Memory B cell (primary cell): ENCODE results near the gene TSPEAR.
A peak's percentile ranks its signal among the peaks of the same experiment; 100 is the strongest.
"Not testable (repeated sequence)": the region's sequence is repeated elsewhere in the genome, so short reads cannot be mapped to it uniquely, and the experiment has no call there.

Source experiments
- ATAC-seq: fragments of 150-1000 bp; cut with Tn5 transposase; 2 replicates; pipeline ENCODE4 v1.10.0; 2021; ENCODE audit warnings: low read depth, mild to moderate bottlenecking, moderate library complexity
- DNase-seq, 2 donors: peaks; one replicate each; pipeline ENCODE4 v3.0.0; 2022; ENCODE audit warnings: low spot score in 2 of 2
- H3K27ac Mint-ChIP-seq: one replicate; pipeline ENCODE4 v1.8.0; 2022; ENCODE audit warnings: mild to moderate bottlenecking, moderate library complexity, mixed read lengths
- H3K27me3 Mint-ChIP-seq: one replicate; pipeline ENCODE4 v1.8.0; 2022; ENCODE audit warnings: mixed read lengths
- H3K36me3 Mint-ChIP-seq: one replicate; pipeline ENCODE4 v1.8.0; 2022; ENCODE audit warnings: mild to moderate bottlenecking, mixed read lengths
- H3K4me1 Mint-ChIP-seq: one replicate; pipeline ENCODE4 v1.8.0; 2022; ENCODE audit warnings: mixed read lengths
- H3K4me3 Mint-ChIP-seq: one replicate; pipeline ENCODE4 v1.8.0; 2022; ENCODE audit warnings: mild to moderate bottlenecking, moderate library complexity, mixed read lengths
- H3K9me3 Mint-ChIP-seq: one replicate; pipeline ENCODE4 v1.8.0; 2022; ENCODE audit warnings: mixed read lengths

The TSPEAR gene

GRCh38 chr21:44564099-44564498, 147.3 kb downstream of the TSPEAR start:
- H3K4me3 Mint-ChIP-seq = no peak overlapping the region
- no peak for DNase-seq
- peaks cover 10% of the 10 kb centered on the region for H3K36me3 Mint-ChIP-seq

GRCh38 chr21:44558695-44559094, 152.7 kb downstream of the TSPEAR start, which contains the start of gene KRTAP10-3:
Gene KRTAP10-3 (minus strand): TSS chr21:44558795. CDS start chr21:44558715, 80 bp downstream.
- Mint-ChIP-seq H3K9me3 (peaks cover 22% of the 10 kb centered on the region), H3K27me3 (peaks cover 14% of the 10 kb centered on the region), H3K27ac (peak within 1 kb of the TSS; percentile 39), H3K36me3 (peaks cover 15% of the 10 kb centered on the region), H3K4me1 (peaks cover 11% of the 10 kb centered on the region), H3K4me3 (no peak within 1 kb of the TSS)
- DNase-seq (no peak), ATAC-seq (no peak)

More at GRCh38 chr21:44564099-44564498, 147.3 kb downstream of the TSPEAR start:
- ATAC-seq = no peak
- H3K9me3 Mint-ChIP-seq = peaks cover 22% of the 10 kb centered on the region
- H3K27me3 Mint-ChIP-seq = peaks cover 2% of the 10 kb centered on the region
- peaks cover 22% of the 10 kb centered on the region for H3K4me1 Mint-ChIP-seq
- peak overlapping the region; percentile 90 for H3K27ac Mint-ChIP-seq

GRCh38 chr21:44558329-44558675, 153.1 kb downstream of the TSPEAR start:
- DNase-seq, H3K4me3 Mint-ChIP-seq, ATAC-seq, H3K27ac Mint-ChIP-seq: not testable (repeated sequence)
- Mint-ChIP-seq H3K36me3 (peaks cover 15% of the 10 kb centered on the region), H3K9me3 (peaks cover 21% of the 10 kb centered on the region), H3K27me3 (peaks cover 14% of the 10 kb centered on the region), H3K4me1 (peaks cover 11% of the 10 kb centered on the region)

DNA sequence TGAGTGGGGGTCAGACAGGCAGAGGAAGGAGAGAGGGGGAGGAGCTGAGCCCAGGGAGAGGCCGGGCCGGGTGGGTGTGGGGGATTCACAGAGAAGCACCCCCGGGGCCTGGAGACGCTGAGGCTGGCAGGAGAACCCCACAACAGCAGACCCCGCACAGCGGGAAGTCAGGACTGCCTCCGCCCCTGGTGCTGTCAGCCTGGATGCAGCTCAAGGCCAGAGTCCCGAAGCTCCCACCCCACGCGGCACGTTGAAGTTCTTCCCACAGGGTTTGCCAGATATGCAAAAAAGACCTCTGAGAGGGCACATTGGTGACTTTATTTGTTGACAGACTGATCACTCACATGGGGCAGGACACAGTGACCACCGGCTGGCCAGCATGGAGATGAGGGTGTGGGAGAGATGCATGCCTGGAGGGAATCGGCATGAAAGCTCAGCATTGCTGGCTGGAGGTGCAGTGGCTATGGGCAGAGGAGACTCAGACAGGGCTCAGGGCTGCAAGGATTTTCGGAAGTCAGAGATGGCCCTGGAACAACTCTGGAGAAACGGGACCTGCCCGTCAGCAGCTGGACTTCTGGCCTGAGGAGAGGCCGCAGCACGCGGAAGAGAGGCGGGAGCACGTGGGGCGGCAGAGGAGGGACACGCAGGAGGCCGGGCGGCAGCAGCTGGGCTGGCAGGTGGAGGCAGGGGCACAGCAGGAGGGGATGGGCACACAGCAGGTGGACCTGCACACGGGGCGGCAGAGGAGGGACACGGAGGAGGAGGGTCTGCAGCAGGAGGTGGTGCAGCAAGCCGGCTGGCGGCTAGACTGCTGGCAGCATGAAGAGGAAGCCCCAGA, 153.7 kb downstream of the TSPEAR start:
- Mint-ChIP-seq H3K4me3 (no peak overlapping the region), H3K9me3 (peaks cover 17% of the 10 kb centered on the region), H3K27me3 (peaks cover 14% of the 10 kb centered on the region), H3K4me1 (peaks cover 11% of the 10 kb centered on the region), H3K36me3 (peaks cover 14% of the 10 kb centered on the region), H3K27ac (peak overlapping the region; percentile 39)
- no peak for ATAC-seq
- no peak for DNase-seq

GRCh38 chr21:44556879-44557278, 154.5 kb downstream of the TSPEAR start:
- H3K27ac Mint-ChIP-seq = no peak overlapping the region
- ATAC-seq = peak; percentile 88
- H3K27me3 Mint-ChIP-seq = peaks cover 14% of the 10 kb centered on the region
- H3K4me1 Mint-ChIP-seq = peaks cover 8% of the 10 kb centered on the region
- DNase-seq = peak in 1 of 2 donors; percentile 9
- peaks cover 11% of the 10 kb centered on the region for H3K9me3 Mint-ChIP-seq
- H3K36me3 Mint-ChIP-seq = peaks cover 10% of the 10 kb centered on the region
- no peak overlapping the region for H3K4me3 Mint-ChIP-seq

GRCh38 chr21:44555200-44555875, 156.0 kb downstream of the TSPEAR start:
- peaks cover 4% of the 10 kb centered on the region for H3K9me3 Mint-ChIP-seq
- no peak overlapping the region for H3K27ac Mint-ChIP-seq
- peaks cover 7% of the 10 kb centered on the region for H3K36me3 Mint-ChIP-seq
- H3K27me3 Mint-ChIP-seq = peaks cover 21% of the 10 kb centered on the region
- ATAC-seq (no peak), DNase-seq (no peak)
- no peak overlapping the region for H3K4me3 Mint-ChIP-seq
- peaks cover 8% of the 10 kb centered on the region for H3K4me1 Mint-ChIP-seq

GRCh38 chr21:44552681-44553080, 158.7 kb downstream of the TSPEAR start:
- H3K36me3 Mint-ChIP-seq = peaks cover 5% of the 10 kb centered on the region

GRCh38 chr21:44552136-44552535, 159.2 kb downstream of the TSPEAR start:
- peaks cover 6% of the 10 kb centered on the region for H3K9me3 Mint-ChIP-seq
- DNase-seq (no peak), ATAC-seq (no peak)
- H3K27ac Mint-ChIP-seq = no peak overlapping the region
- H3K36me3 Mint-ChIP-seq = peaks cover 8% of the 10 kb centered on the region
- H3K4me3 Mint-ChIP-seq = no peak overlapping the region
- peaks cover 26% of the 10 kb centered on the region for H3K27me3 Mint-ChIP-seq
- H3K4me1 Mint-ChIP-seq = peaks cover 9% of the 10 kb centered on the region

More at GRCh38 chr21:44552681-44553080, 158.7 kb downstream of the TSPEAR start:
- H3K4me1 Mint-ChIP-seq = peaks cover 7% of the 10 kb centered on the region
- H3K9me3 Mint-ChIP-seq = peaks cover 2% of the 10 kb centered on the region
- H3K4me3 Mint-ChIP-seq = no peak overlapping the region
- DNase-seq (no peak), ATAC-seq (no peak)
- H3K27ac Mint-ChIP-seq = no peak overlapping the region
- peaks cover 27% of the 10 kb centered on the region for H3K27me3 Mint-ChIP-seq

DNA sequence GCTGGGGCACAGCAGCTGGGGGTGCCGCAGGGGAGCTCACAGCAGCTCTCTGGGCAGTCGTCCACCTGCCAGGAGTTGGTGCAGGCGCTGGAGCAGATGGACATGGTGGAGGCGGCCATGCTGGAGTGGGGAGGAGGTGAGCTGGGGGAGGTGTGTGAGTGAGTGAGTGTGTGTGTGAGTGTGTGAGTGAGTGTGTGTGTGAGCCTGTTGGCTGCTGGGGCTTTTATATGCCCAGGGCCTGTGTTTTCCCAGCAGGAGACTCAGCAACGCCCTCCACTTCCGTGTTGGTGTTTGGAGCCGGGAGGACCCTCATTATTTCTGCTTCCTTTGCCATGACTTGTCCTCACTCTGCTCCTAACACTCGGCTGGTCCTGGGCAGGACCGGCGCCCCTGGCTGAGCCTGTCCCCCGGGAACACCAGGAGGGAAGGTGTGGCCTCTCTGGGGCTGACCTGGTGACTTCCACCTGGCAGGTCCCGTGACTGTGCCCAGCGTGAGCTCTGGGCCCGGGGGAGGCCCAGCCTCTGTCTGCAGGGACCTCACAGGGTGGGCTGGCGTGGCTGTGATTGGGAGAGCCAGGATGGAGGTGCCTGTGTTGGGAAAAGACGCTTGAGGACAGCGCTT, 159.9 kb downstream of the TSPEAR start, which contains the start of gene KRTAP10-2:
KRTAP10-2 (minus strand) TSS at position 166 of the 622 bp plus-strand sequence; CDS start at position 119, 47 bp downstream.
- Mint-ChIP-seq H3K27me3 (peaks cover 26% of the 10 kb centered on the region), H3K4me1 (peaks cover 9% of the 10 kb centered on the region), H3K4me3 (no peak within 1 kb of the TSS), H3K36me3 (peaks cover 13% of the 10 kb centered on the region), H3K27ac (no peak within 1 kb of the TSS), H3K9me3 (peaks cover 13% of the 10 kb centered on the region)
- DNase-seq = no peak
- ATAC-seq = no peak

DNA sequence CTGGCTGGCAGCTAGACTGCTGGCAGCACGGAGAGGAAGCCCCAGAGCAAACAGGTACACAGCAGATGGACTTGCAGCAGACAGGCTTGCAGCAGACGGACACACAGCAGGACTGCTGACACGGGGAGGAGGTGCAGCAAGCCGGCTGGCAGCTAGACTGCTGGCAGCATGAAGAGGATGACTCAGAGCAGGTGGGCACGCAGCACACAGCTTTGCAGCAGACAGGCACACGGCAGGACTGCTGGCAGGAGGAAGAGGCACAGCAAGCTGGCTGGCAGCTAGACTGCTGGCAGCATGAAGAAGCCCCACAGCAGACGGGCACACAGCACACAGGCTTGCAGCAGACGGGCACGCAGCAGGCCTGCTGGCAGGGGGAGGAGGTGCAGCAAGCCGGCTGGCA, 160.6 kb downstream of the TSPEAR start:
- DNase-seq (no peak), ATAC-seq (no peak)
- H3K4me1 Mint-ChIP-seq = peaks cover 9% of the 10 kb centered on the region
- H3K4me3 Mint-ChIP-seq = no peak overlapping the region
- H3K9me3 Mint-ChIP-seq = peaks cover 13% of the 10 kb centered on the region
- H3K27ac Mint-ChIP-seq = no peak overlapping the region
- H3K36me3 Mint-ChIP-seq = peaks cover 11% of the 10 kb centered on the region
- H3K27me3 Mint-ChIP-seq = peaks cover 26% of the 10 kb centered on the region

- not testable (repeated sequence) for DNase-seq, H3K4me3 Mint-ChIP-seq, ATAC-seq, H3K27ac Mint-ChIP-seq, H3K4me1 Mint-ChIP-seq
- peaks cover 26% of the 10 kb centered on the region for H3K27me3 Mint-ChIP-seq
- H3K9me3 Mint-ChIP-seq = peaks cover 17% of the 10 kb centered on the region
- H3K36me3 Mint-ChIP-seq = peaks cover 11% of the 10 kb centered on the region
Measured at GRCh38 chr21:44550285-44550684, 161.1 kb downstream of the TSPEAR start.

- Mint-ChIP-seq H3K27ac (no peak overlapping the region), H3K27me3 (peaks cover 24% of the 10 kb centered on the region), H3K36me3 (peaks cover 11% of the 10 kb centered on the region), H3K9me3 (peaks cover 18% of the 10 kb centered on the region), H3K4me3 (no peak overlapping the region), H3K4me1 (peaks cover 9% of the 10 kb centered on the region)
- DNase-seq = no peak
- ATAC-seq = no peak
Measured at GRCh38 chr21:44549525-44550211, 161.7 kb downstream of the TSPEAR start.

- Mint-ChIP-seq H3K27ac (no peak overlapping the region), H3K4me1 (peaks cover 9% of the 10 kb centered on the region), H3K36me3 (peaks cover 11% of the 10 kb centered on the region), H3K4me3 (no peak overlapping the region), H3K27me3 (peaks cover 20% of the 10 kb centered on the region), H3K9me3 (peaks cover 18% of the 10 kb centered on the region)
- DNase-seq = no peak
- no peak for ATAC-seq
Measured at GRCh38 chr21:44548922-44549321, 162.4 kb downstream of the TSPEAR start.
